Spleen (tissue), 7 donors: ENCODE data around the gene SECISBP2L.

Experiments
- CTCF ChIP-seq, 11 experiments: fragments of 200-600 bp in 7 of 11; fragments of 450-650 bp in 4 of 11; sonication (generic) in 4 of 11; IDR thresholded peaks in 8 of 11; conservative IDR thresholded peaks in 3 of 11; 1 replicate in 7 of 11; 2 replicates in 4 of 11; pipeline versions ENCODE4 v1.4.0 to v1.8.0; 2016 to 2021; ENCODE audit warnings: antibody characterized with exemption in 11 of 11, inconsistent platforms in 4 of 11, mild to moderate bottlenecking in 1 of 11
- POLR2A ChIP-seq, 3 donors: fragments of 450-650 bp; IDR thresholded peaks; one replicate each; pipeline ENCODE4 v1.5.1; 2017; ENCODE audit warnings: antibody characterized with exemption in 3 of 3, mild to moderate bottlenecking in 1 of 3
- POLR2AphosphoS5 ChIP-seq, 3 donors: sonication (generic); formaldehyde crosslinking; IDR thresholded peaks; one replicate each; pipeline ENCODE4 v1.5.1; 2017; ENCODE audit warnings: antibody characterized with exemption in 3 of 3
- donor health status: DM: no; HTN: no; CAD: no; lungs with moderate emphysema.
- donor health status: DM: no; HTN: no; CAD: no.
- donor health status: DM: no; HTN: no; CAD: no.

DNA sequence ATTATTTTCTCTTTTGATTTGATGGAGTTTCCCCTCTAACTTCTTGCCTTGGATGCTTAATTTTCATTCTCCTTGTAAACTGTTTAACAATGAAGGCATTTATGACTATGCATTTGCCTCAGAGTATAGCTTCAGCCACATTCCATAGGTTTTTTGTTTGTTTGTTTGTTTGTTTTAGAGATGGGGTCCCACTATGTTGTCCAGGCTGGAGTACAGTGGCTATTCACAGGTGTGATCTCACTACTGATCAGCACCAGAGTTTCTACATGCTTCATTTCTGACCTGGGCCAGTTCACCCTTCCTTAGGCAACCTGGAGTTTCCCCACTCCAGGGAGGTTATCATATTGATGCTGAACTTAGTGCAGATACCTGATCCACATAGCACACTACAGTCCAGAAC lies 4.1 kb downstream of the SECISBP2L start:
- no peak for TF ChIP-seq CTCF (IDR thresholded peaks at IDR 0.05 in 8 of 11, conservative IDR thresholded peaks at IDR 0.05 in 3 of 11)
- TF ChIP-seq POLR2A (IDR thresholded peaks at IDR 0.05), result no peak
- TF ChIP-seq POLR2AphosphoS5 (IDR thresholded peaks at IDR 0.05), result no peak
